Stimulated activated CD8-positive, alpha-beta memory T cell treated with anti-CD3 and anti-CD28 coated beads, Interleukin-4, amount 100 ng/mL, for 4 hours (primary cell): ENCODE results near the gene CAMK1.
A peak's percentile ranks its signal among the peaks of the same experiment; 100 is the strongest.

Experiments
- DNase-seq, 2 donors: peaks; one replicate each; pipeline ENCODE4 v3.0.0-alpha.2; 2020; ENCODE audit warnings: low read depth in 2 of 2, low spot score in 1 of 2

Gene CAMK1

GRCh38 chr3:9793161-9793781, 23.5 kb upstream of the CAMK1 start:
- no peak for DNase-seq

DNA sequence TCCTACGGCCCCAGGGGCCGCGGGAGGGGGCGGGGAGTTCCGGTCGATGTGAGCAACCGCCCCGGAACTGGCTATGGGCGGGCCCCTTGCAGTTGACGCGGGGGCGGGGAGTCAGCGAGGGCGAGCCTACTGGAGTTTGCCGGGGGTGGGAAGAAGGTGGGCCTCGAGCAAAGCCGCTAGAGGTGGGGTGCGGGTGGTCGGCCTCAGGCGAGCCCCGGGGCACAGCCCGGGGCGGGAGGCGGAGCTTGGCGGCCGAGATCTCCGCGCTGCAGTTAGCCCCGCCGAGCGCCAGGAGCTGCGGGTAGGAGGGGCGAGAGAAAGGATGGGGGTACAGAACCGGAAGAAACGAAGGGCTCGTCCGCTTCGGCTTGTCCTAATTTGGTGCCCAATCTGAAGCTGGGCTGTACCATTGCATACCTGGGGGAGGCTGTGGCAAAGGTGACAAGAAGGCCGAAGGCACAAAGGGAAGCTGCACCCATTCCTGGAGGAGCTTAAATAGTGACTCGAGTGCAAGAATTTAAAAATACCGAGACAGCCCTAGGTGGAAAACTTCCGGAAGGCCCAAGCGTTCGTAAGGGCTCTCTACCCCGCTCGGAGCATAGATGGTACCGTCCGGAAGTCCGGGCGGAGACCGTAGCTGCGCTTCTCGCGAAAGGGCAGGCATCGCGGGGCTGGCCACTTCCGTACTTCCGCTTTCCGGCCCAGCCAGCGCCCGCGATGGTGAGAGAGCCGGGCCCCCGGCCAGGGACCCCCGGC, 22.8 kb upstream of the CAMK1 start, which contains the start of the genes ARPC4 and TADA3:
ARPC4 (plus strand) TSS at position 678 of the 756 bp plus-strand sequence; CDS start at position 718, 40 bp downstream.
TADA3 (minus strand) TSS at position 69 of the 756 bp plus-strand sequence. CDS start 1,007 bp downstream, outside the sequence.
- peak; percentile 84 to 86 for DNase-seq

GRCh38 chr3:9791790-9792404, 22.1 kb upstream of the CAMK1 start:
- DNase-seq, result no peak

GRCh38 chr3:9791127-9791526, 21.4 kb upstream of the CAMK1 start:
- no peak for DNase-seq

- no peak for DNase-seq
Measured at GRCh38 chr3:9787714-9788113, 18.0 kb upstream of the CAMK1 start.

GRCh38 chr3:9786825-9787669, 17.3 kb upstream of the CAMK1 start:
- DNase-seq, result no peak

DNA sequence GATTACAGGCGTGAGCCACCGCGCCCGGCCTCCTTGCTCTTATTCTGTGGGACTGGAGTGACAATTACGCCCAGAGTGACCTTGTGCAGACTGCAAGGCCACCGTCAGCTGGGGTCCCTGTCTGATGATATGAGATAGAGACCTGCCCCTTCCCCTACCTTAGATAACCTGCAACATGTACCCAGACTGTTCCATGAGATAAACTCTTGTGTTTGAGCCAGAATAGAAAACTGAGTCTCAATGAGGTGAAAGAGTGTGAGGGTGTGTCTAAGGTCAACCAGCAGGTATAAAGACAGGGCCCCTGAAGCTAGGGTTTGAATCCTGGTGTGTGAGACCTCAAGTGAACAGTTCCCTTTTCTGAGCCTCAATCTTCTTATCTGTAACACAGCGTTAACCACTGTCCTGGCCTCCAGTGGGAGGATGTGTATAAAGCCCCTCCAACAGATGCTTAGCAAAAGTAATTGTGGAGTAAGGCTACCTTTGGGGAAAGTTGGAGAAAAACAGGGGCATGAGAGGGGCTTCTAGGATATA, 16.5 kb upstream of the CAMK1 start:
- no peak for DNase-seq

DNA sequence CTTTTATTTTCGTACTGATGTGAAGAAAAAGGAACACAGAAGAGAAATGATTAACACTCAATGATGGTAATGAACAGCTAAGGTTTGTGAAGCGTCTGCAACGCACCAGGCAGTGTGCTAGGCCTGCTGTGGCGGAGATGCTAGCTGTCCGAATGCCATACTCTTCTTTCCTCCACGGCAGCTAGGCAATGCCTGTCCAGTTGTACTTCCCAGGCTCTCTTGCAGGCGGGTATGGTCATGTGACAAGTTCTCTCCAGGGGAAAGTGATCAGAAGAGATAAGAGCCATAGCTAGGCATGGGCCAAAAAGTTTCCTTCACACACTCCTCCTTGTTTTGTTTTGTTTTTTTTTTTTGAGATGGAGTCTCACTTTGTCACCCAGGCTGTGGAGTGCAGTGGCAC, 15.9 kb upstream of the CAMK1 start:
- DNase-seq, result no peak

DNA sequence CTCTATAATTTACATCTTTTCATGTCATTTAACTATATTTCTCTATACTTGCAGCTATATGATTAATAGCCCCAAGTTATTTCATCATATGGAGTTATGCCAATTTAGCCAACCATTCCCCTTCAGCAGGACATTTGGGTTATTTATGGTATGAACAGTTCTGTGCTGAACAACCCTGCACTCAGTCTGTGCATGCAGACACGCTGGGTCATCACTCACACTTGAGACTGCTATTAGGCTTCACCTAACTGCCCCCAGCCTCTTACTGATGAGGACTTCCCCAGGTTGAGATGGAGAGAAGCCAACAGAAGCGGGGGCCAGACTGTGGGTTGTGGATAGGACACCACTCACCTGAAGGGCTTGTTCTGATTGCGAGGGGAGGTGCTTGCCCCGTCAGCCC, 15.2 kb upstream of the CAMK1 start:
- DNase-seq, result no peak

DNA sequence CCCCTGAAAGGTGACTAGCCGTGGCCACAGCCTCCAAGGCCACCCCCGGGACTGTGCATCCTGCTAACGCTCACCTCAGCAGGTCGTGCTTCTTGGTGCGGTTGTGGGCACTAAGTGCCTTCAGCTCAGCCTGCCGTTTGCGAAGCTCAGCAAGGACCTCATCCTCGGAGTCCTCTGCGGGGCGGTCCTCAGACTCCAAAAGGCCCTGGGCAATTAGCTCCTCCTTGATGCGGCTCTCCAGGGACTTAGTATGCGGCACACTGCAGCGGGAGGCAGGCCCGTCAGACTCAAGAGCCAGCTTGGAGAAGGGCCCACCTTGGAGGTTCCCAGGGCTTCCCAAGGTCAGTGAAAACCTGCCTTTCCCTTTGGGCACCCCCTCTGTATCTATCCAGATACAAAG, 14.2 kb upstream of the CAMK1 start:
- DNase-seq, result no peak

GRCh38 chr3:9782770-9783169, 13.0 kb upstream of the CAMK1 start:
- no peak for DNase-seq

GRCh38 chr3:9781978-9782603, 12.3 kb upstream of the CAMK1 start:
- DNase-seq, result no peak

- no peak for DNase-seq
Measured at GRCh38 chr3:9781551-9781950, 11.8 kb upstream of the CAMK1 start.

DNA sequence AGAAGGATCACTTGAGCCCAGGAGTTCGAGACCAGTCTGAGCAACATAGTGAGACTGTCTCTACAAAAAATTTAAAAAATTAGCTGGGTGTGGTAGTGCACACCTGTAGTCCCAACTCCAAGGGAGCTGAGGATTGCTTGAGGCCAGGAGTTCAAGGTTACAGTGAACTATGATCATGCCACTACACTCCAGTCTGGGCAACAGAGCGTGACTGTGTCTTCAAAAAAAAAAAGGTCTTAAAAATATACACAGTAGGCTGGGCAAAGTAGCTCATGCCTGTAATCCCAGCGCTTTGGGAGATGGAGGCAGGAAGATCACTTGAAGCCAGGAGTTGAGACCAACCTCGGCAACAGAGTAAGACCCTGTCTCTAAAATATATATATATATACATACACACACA, 11.2 kb upstream of the CAMK1 start:
- no peak for DNase-seq

GRCh38 chr3:9780458-9780812, 10.7 kb upstream of the CAMK1 start:
- no peak for DNase-seq

- DNase-seq, result no peak
Measured at GRCh38 chr3:9779721-9780457, 10.1 kb upstream of the CAMK1 start.

DNA sequence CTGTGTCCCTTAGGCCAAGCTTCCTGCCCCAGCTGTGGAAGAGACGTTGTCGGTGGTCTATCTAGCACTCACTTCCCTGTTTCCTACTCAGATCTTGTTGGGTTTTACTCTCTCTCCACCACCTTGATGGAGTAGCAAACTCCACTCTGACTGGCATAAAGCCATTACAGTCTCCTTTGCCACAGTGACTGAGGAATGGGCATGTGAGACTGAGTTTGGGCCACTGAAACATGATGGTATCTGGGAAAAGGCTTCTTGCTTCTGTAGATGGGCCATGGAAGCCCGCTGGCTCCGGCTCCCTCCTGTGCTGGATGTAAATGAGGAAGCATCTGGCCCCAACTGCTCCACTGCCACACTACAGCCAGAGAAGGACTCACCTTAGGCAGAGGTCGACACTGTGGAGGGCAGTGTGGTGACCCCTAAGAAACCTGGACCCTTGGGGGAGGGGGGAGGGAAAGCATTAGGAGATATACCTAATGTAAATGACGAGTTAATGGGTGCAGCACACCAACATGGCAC, 9.4 kb upstream of the CAMK1 start:
- no peak for DNase-seq

DNA sequence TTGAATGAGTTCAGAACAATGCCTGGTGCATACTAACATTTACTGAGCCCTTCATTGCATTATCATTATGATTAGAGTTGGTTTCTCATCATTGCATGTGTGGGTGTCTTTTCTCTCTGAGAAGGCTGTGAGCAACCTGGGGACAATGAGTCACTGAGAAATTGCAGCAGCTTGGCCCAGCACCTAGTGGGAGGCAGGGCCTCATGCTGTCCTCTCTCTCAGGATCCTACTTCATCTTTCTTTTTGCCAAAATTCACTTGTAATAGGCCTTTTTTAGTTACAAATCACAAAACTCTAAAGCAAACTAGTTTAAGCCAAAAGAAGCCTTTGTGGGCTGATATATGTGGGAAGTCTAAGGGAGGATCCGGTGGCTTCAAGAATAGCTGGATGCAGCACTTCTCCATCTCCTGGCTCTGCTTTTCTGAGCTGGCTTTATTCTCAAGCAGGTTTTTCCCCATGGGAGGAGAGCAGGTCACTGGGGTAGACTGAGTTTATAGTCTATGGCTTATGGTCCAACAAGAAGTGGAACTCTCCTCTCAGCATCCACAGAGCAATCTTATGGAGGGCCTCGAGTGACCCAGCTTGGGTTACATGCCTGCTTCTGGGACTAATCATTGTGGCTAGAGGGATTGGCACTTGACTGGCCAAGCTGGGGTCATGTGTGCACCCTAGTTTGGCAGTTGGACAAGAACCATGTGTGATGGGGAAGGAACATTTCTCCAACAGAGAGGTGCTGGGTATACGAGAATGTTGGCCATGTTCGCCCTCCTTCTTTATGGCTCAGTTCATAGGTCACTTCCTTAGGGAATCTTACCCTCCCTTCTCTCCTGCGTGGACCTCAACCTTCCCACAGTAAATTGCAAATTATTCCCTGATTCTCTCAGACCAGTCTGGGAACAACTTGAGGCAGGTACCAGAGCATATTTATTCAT, 8.7 kb upstream of the CAMK1 start:
- peak in 1 of 2 donors; percentile 36 for DNase-seq

GRCh38 chr3:9777694-9778021, 7.9 kb upstream of the CAMK1 start:
- DNase-seq, result no peak
